Retina (tissue), 1 donor: ENCODE measurements around the gene ZNF550.

Source experiments
- DNase-seq: peaks from one replicate; pipeline ENCODE4 v3.0.0-alpha.2; 2016

ZNF550 gene

DNA sequence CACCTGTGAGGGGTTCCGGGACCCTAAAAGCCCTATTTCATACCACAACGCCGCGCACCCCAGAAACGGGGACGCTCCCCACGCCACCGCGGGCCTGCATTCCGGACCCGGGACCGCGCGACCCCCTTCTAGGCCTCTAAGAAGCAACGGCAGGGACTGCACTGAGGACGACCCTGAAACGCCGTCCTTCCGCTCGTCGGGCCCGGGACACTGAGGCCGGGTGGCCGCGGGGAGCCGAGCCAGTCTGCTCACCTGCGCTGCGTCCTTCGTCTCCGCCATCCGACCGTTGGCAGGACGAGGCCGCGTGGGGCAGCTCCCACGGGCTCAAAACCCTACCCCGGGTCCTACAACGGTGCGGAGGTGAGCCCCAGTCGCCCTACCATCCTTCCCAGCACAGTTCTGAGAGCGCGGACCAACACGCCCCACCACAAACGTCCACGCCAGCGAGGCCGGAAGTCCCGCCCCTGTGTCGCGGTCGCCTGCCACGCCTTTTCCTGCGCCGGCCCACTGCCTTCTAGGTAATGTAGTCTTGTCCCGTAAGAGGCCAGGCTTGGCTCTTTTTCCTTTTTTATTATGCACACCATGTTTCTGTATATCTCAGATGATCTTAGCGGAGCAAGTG, at the start of gene ZNF550:
TSS of gene ZNF550 (minus strand) at position 460 of the 622 bp plus-strand sequence. CDS start at position 279, 181 bp downstream.
- DNase-seq, result peak; percentile 93

DNA sequence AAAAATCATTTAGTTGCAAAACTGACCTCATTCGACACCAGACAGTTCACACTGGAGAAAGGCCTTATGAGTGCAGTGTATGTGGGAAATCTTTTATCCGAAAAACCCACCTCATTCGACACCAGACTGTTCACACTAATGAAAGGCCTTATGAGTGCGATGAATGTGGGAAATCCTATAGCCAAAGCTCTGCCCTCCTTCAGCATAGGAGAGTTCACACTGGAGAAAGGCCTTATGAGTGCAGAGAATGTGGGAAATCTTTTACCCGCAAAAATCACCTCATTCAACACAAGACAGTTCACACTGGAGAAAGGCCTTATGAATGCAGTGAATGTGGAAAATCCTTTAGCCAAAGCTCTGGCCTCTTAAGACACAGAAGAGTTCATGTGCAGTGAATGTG, 47.3 kb upstream of the ZNF550 start:
- no peak for DNase-seq

DNA sequence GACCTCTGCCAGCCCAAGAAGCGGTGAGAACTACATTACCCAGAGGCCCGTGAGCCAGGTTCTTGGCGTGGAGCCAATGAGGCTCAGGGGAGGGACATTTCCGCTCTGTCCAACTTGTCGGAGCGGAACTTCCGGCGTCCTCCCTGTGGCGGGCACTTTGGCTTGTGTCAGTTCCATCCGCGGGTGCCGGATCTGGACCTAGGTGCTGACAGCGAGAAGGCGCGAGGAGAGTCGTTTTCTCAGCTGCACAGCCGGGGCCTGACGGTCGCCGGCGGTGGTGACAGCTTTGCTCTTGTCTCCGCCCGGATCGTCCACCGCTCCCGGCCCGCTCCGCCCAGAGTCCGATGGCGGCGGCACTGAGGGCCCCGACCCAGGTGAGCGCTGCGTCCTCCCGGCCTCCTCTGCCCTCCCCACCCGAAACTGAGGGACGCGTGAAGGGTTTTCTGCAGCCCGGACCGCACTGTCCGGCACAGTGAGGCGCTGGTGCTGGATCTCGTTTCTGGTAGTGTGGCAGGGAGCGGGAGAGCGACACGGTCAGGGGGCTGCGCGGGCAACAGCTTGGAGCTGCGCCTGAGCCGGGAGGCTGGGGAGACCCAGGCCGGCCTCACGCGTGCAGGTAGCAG, 40.2 kb upstream of the ZNF550 start, which contains the start of gene ZNF530:
TSS of gene ZNF530 (plus strand) at position 125 of the 623 bp plus-strand sequence. CDS start 4,461 bp downstream, outside the sequence.
- peak; percentile 92 for DNase-seq

DNA sequence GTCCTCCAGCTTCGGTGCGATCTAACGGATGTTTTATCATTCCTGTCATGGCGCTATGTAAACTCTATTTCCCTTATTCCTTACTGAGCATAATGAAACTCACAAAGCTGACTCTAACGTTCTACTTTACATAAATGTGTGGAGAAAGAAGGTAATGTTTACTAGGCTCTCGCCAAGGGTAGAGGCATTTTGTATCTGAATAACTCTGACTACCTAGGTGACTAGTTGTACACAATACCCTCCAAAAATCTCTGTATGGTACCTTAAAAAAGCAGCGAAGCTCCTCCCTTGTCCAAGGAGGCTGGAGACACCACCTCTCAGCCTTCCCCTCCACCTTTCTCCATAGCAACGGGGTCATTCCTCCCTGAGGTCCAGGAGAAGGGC, 39.7 kb upstream of the ZNF550 start:
- DNase-seq, result no peak

DNA sequence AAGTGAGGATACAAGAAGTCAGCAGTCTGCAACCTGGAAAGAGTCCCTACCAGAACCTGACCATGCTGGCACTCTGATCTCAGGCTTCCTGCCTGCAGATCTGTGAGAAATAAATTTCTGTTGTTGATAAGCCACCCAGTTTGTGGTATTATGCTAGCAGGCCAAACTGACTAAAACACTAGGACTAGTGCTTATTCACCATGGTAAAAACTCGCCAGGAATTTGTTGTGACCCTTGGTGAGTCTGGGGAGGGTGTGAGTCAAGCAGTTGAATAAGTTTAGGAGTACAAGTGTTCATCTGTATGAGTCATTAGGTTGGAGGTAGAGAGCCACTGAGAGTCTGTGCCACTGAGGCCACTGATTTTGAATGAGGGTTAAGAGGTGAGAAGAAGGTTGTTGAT, 27.9 kb upstream of the ZNF550 start:
- no peak for DNase-seq

DNA sequence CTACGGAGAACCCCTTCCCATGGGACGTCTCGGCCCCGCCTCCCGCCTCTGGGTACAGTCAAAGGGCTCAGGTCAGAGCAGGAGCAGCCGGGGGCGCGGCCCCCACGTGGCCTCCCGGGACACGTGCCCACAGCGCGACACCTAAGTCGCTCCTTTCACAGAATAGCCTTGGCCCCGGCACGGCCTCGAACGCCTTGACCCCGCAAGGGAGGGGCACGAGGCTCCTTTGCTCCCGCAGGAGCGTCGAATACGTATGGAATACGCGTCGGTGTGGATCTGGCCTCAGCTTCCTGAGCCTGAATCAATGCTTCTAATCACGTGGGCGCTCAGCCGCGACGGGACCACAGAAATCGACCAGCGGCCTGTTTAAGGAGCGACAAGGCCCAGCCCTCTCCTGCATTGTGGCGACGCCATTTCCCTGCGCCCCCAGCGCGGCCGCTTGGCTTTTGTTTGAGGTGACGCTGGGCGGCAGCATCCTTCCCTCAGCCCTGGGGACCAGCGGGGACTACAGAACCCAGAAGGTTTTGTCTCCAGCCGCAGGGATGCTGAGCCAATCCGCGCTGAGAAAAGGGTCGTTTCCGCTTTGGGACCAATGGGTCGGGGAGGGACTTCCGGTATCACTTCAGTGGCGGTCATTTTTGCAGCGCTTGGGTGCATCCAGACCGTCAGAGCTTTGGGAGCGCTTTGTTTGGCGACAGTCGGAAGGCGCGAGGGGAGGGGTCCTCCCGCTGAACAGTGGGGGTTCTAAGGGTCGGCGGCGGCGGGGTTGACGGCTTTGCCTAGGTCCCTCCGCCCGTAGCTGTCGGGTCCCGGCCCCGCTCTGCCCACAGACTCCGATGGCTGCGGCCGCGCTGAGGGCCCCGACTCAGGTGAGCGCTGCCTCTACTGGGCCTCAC, 24.1 kb upstream of the ZNF550 start, which contains the start of gene ZIK1:
TSS of gene ZIK1 (plus strand) at position 625 of the 896 bp plus-strand sequence. CDS start at position 837, 212 bp downstream.
- DNase-seq, result peak; percentile 97

DNA sequence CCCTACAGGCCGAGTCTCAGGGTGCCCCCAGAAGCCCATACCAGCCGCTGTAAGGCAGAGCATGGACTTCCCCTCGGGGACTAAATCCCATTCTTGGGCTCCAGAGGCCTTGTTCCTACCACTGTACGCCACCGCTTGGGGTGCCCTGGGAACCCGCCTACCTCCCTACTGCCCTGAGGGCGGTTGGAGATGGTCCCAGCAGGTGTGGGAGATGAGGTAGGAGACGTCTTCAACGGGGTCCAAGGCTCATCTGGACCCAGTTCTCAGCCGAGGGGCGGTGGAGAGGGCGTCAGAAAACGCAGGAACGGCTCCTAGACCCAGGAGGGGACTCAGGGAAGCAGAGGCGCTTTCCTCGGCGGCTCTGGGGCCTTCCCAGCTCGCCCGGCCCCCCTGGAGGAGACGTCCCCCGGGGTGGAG, 23.4 kb upstream of the ZNF550 start:
- no peak for DNase-seq

DNA sequence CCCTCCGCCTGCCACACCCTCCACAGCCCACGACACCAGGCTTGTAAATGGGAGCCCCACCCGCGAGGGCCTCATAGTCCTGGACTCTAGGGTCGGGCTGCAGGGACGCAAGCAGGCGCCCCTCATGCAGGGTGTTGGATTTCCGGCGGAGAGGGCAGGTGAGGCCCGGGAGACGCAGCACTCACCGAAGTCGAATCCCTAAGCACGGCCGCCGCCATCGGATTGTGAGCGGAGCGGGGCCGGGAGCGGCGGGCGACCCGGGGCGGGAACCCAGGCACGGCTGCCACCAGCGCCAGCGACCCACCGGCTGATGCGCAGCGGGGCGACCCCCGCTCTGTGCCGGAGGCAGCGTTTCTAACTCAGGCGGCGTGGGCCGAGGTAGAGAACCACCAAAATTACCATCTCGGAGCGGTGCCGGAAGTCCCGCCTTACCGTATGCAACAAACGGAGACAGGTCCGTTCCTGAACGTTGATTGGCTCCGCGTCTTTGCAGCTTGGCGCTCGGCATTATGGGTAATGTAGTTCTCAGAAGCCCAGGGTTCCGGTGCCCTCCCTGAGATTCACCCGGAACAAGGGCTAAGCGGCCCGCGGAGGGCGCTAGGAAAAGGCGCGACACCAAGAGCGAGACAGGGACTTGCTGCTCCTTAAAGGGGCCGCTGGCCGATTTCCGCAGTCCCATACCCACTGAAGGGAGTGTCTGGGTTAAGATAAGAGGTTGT, 19.0 kb upstream of the ZNF550 start, which contains the start of gene ZNF416:
TSS of gene ZNF416 (minus strand) at position 425 of the 719 bp plus-strand sequence. CDS start at position 218, 207 bp downstream.
- peak; percentile 97 for DNase-seq

DNA sequence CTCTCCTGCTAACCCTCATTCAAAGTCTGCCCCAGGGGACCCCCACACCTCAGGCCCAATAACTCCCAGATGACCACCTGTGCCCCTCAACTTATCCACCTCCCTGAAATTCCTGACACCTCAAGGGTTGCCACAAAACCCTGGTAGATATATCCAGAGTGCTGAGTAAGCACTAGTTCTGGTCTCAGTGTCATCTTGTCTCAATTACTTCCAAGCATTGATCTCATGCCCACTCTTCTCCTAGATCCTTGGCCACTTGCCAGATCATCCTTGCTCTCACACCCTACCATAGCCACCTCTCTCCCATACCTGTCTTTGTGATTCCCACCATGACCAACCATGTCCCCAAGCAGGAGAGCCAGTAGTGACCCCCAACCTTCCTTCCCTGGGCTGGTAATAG, 17.0 kb upstream of the ZNF550 start:
- no peak for DNase-seq

DNA sequence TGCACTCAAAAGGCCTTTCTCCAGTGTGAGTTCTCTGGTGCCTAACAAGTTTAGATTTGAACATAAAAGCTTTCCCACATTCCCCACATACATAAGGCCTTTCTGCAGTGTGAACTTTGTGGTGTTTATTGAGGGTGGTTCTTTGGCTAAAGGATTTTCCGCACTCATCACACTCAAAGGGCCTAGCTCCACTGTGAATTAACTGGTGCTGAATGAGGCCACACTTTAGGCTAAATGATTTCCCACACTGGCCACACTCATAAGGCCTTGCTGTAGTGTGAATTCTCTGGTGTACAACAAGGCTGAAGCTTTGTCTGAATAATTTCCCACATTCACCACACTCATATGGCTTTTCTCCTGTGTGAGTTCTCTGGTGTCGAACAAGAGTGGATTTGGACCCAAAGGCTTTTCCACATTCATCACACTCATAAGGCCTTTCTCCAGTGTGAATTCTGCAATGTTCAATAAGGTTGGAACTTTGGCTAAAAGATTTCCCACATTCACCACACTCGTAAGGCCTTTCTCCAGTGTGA, 12.8 kb upstream of the ZNF550 start:
- DNase-seq, result no peak

DNA sequence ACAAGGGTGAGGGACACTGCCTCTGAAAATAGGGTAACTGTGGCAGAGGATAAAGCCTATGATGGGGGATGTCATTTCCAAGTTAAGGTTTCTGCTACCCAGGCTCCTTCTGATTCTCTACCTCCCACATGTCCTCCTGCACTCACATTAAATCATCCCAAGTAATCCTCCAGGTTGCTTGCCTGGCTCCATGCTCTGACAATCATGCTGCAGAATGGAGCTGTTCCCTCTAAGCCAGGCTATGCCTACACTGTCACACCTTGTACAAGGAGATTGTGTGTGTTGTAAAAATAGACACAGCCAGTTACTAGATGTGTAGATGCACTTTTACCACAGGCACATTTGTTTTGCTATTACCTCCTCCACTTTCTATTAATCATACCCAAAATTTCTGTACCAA, 11.0 kb upstream of the ZNF550 start:
- DNase-seq, result no peak

DNA sequence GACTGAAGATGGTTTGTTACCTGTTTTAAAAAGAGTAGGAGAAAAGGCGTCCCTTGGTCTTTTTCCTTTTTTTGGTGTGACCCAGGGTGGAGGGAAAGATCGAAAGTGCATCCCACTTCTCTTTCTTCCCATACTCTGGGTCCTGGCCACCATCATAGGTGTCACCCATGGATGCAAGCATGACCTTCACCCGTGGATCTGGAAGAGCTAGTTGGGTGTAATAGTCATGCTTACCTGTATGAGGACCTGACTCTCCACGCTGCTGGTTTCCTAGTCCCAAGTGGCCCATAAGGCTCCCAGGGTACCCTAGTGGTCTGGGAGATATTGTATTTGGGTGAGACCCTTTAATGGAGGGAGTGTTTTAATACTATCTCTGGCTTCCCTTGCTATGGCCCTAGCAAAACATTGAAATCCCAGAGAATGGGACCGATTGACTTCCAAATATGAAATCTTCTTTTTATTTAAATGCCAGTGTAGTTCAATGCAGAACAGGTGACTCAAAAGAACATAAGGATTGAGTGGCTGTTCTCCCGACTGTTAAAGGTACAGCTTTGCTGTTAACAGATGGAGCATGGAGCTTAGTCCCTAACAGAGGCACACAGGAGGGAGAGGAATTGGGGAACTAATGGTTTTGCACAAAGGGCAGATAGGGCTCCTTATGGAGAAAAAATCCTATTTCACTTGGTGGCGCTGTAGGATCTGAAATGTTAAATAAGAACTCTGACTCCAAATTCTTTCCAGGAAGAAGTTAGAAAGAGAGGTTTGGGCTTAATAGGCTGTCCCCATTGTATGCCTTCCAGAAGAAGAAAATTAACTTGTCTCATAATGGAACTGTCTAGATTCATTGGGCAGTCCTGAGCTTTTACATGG, 7.0 kb upstream of the ZNF550 start:
- no peak for DNase-seq

DNA sequence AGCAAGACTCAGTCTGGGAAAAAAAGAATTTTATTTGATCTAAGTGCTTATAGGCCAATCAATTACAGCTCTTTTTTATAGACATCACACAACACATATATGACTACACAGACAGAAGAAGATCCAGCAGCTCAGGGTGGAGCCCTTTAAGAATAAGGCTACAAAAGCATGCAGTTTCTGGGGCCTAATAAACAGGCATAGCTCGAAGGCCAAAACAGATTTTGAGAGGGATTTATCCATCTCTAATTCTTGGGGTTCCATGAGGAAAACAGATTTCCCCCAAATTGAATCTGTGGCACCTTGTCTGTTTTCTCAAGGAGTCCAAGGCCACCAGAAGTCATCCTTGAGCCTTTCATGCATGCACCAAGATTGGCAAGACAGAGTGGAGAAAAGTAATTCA, 3.9 kb upstream of the ZNF550 start:
- DNase-seq, result no peak

DNA sequence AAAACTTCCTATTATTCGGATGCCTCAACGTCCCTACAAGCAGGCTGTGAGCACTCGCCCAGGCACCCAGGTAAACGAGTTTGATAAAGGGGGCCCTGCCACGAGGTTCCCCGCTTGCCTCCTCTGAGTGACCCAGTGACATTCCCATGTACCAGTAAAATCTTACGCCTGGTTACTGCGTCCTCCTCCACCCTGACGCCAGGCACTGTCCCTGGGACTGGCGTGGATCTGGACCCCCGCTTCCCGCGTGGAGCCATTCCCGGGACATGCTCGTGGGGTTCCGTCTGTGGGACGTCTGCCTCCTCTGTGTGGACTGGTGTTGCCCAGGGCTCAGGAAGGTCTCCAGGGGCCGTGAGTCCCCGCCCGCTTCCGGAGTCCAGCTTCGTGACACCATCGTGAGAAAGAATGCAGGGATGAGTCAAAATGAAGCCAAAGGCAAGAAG, 407 bp upstream of the ZNF550 start:
- no peak for DNase-seq

DNA sequence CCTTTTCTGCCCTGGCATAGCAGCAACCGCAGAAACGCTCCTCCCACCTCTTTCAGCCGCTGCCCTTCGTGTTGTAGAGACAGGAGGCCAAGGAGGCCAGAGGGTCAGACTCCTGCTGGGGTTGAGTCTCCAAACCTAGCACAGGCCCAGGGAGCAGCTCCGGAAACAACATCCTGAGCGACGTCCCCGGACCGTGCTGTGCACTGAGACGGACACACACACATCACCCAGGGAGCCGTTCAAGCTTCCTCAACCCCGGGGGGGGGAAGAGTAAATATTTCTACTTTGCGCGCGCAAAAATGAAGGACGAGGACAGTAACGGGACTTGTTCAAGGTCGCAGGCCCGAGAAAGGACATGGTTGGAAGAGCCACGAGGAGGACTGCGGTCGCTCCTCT, 657 bp downstream of the ZNF550 start:
- DNase-seq, result peak; percentile 59

DNA sequence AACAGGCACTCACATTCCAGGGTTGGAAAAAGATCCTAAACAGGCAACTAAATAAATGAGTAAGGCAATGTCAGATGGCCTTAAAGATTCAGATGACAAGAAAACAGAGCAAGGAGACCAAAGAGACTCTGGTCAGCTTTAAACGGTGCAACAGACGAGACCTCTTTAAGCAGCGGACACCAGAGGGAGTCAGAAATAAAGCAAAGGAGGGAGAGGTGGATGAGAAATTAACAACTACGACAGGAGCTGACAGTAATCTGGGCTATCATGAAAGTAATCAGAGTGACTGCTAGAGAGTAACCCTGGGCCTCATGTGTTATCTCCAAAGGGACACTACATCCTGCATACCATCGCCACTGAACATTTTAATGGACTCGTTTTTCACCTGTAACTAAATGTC, 1.1 kb downstream of the ZNF550 start:
- DNase-seq, result no peak

DNA sequence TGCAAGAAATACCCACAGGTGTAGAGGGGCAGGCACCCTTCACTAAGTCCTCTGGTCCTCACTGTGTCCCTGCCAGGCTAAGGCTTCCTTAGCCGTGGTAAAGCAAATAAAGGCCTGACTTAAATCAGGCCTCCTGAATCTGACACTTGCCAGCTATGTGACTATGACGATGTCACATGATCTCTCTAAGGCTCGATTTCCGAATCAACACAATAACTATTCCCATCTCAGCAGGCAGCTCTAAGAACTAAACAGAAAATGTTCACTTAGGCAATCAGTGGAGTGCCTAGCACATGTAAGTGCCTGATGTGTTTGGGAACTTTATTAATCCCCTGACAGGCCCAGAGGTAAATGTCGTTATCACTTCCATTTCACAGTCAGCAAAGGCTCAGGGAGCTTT, 2.0 kb downstream of the ZNF550 start:
- no peak for DNase-seq

DNA sequence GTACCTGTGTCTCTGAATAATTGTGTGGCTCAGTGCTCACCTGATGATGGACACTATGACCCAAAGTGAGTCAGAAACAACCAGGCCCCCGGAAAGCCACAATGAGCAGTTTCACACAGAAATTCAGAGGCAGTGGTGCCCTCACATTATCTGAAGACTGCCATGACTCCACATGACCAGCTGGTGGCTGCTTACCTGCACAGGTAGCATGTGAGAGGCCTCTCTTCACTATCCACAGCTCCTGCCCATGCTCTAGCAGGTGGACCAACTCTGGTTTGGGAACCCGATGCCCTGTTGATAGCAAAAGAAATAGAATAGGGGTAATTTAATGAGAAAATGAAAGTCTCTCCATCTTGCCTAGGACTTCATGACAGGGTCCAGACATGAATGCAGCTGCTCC, 7.2 kb downstream of the ZNF550 start:
- DNase-seq, result no peak

DNA sequence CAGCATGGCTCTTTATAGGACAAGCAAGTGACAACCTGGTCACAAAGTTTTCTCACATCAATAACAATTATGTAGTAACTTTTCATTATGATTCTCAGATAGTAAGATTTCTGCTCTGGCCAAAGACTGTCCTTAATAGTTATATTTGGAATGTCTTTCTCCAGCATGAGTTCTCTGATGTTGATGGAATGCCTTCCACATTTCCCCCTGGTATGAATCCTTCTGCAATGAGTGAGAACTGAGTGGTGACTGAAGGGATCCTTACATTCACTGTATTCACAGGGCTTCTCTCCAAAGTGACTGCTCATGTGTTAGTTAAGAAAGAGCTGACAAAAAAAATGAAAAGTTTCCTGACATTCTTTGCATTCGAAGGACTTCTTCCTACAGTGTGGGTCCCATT, 13.2 kb downstream of the ZNF550 start:
- no peak for DNase-seq

DNA sequence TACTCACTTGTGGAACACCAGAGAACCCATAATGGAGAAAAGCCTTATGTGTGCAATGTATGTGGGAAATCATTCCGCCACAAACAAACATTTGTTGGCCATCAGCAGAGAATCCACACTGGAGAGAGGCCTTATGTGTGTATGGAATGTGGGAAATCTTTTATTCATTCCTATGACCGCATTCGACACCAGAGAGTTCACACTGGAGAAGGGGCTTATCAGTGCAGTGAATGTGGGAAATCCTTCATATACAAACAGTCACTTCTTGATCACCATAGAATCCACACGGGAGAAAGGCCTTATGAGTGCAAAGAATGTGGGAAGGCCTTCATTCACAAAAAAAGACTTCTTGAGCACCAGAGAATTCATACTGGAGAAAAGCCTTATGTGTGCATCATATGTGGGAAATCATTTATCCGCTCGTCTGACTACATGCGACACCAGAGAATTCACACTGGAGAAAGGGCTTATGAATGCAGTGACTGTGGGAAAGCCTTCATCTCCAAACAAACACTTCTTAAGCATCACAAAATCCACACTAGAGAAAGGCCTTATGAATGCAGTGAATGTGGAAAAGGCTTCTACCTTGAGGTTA, 21.6 kb downstream of the ZNF550 start:
- no peak for DNase-seq
